Measurements from ENCODE around the gene ZNF609.

- TF ChIP-seq CTCF (IDR thresholded peaks at IDR 0.05 in 4 of 5, conservative IDR thresholded peaks at IDR 0.05 in 1 of 5) (no peak), POLR2A (IDR thresholded peaks at IDR 0.05) (no peak)
Measured at GRCh38 chr15:64452988-64453688, 7.2 kb upstream of the ZNF609 start.

Measured in gastrocnemius medialis (tissue), 4 donors.